HEK293 (cell line): ENCODE measurements around the gene STON2.

ENCODE experiments used
- EGR2 ChIP-seq: fragments of 450-650 bp; formaldehyde crosslinking; IDR thresholded peaks from 2 replicates; pipeline ENCODE4 v1.5.1; 2016; ENCODE audit warnings: low read depth, missing biosample characterization, missing genetic modification characterization
- MEIS1 ChIP-seq: sonication (generic); formaldehyde crosslinking; IDR thresholded peaks from 2 replicates; pipeline ENCODE4 v1.8.1; 2022; ENCODE audit warnings: missing genetic modification reagents, mild to moderate bottlenecking, borderline replicate concordance
- RBAK ChIP-seq: fragments of 450-650 bp; formaldehyde crosslinking; IDR thresholded peaks from 2 replicates; pipeline ENCODE4 v1.5.1; 2016; ENCODE audit warnings: missing biosample characterization, missing genetic modification characterization
- TCF7L2 ChIP-seq: IDR thresholded peaks from 2 replicates; pipeline ENCODE4 v1.6.1; 2011; ENCODE audit warnings: low read depth, mild to moderate bottlenecking, inconsistent platforms, low read length, moderate library complexity, borderline replicate concordance
- ZBTB11 ChIP-seq: fragments of 450-650 bp; formaldehyde crosslinking; conservative IDR thresholded peaks from 2 replicates; pipeline ENCODE4 v1.5.1; 2016; ENCODE audit warnings: low read depth, missing biosample characterization, missing genetic modification characterization
- ZNF10 ChIP-seq: fragments of 450-650 bp; formaldehyde crosslinking; IDR thresholded peaks from 2 replicates; pipeline ENCODE4 v1.5.1; 2017; ENCODE audit warnings: missing biosample characterization, missing genetic modification characterization
- ZNF302 ChIP-seq: fragments of 450-650 bp; formaldehyde crosslinking; IDR thresholded peaks from 2 replicates; pipeline ENCODE4 v1.5.1; 2016; ENCODE audit warnings: missing biosample characterization, missing genetic modification characterization, low read depth
- ZNF335 ChIP-seq: fragments of 450-650 bp; formaldehyde crosslinking; conservative IDR thresholded peaks from 2 replicates; pipeline ENCODE4 v1.5.1; 2016; ENCODE audit warnings: missing biosample characterization, missing genetic modification characterization
- ZNF404 ChIP-seq: fragments of 450-650 bp; formaldehyde crosslinking; IDR thresholded peaks from 2 replicates; pipeline ENCODE4 v1.5.1; 2017; ENCODE audit warnings: missing biosample characterization, missing genetic modification characterization
- ZNF416 ChIP-seq: fragments of 450-650 bp; formaldehyde crosslinking; IDR thresholded peaks from 2 replicates; pipeline ENCODE4 v1.5.1; 2016; ENCODE audit warnings: missing biosample characterization, missing genetic modification characterization
- TF ChIP-seq, protein P1 (sequence below): fragments of 450-650 bp; formaldehyde crosslinking; IDR thresholded peaks from 2 replicates; pipeline ENCODE4 v1.5.1; 2016; ENCODE audit warnings: missing biosample characterization, missing genetic modification characterization, low read depth
- TF ChIP-seq, protein P2 (sequence below): fragments of 450-650 bp; formaldehyde crosslinking; IDR thresholded peaks from 2 replicates; pipeline ENCODE4 v1.5.1; 2016; ENCODE audit warnings: missing biosample characterization, missing genetic modification characterization
- TF ChIP-seq, protein P3 (sequence below): fragments of 450-650 bp; IDR thresholded peaks from 2 replicates; pipeline ENCODE4 v1.5.1; 2018; ENCODE audit warnings: missing biosample characterization, missing genetic modification characterization
- TF ChIP-seq, protein P4 (sequence below): fragments of 450-650 bp; formaldehyde crosslinking; IDR thresholded peaks from 2 replicates; pipeline ENCODE4 v1.5.1; 2016; ENCODE audit warnings: missing biosample characterization, missing genetic modification characterization

DNA sequence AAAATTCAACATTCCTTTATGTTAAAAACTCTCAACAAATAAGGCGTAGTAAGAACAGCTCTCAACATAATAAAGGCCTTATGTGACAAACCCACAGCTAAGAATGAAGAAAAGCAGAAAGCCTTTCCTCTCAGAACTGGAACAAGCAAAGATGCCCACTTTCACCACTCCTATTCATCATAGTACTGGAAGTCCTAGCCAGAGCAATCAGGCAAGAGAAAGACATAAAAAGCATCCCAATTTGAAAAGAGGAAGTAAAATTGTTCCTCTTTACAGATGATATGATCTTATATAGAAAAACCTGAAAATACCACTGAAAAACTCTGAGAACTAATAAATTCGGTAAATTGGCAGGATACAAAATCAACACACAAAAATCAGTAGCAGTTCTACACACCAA is 52.1 kb downstream of the STON2 start:
- TF ChIP-seq ZNF302 = no peak
- TF ChIP-seq ZNF404 (tag by site-specific recombination) = no peak
- TF ChIP-seq, protein P1, sequence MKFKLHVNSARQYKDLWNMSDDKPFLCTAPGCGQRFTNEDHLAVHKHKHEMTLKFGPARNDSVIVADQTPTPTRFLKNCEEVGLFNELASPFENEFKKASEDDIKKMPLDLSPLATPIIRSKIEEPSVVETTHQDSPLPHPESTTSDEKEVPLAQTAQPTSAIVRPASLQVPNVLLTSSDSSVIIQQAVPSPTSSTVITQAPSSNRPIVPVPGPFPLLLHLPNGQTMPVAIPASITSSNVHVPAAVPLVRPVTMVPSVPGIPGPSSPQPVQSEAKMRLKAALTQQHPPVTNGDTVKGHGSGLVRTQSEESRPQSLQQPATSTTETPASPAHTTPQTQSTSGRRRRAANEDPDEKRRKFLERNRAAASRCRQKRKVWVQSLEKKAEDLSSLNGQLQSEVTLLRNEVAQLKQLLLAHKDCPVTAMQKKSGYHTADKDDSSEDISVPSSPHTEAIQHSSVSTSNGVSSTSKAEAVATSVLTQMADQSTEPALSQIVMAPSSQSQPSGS (tag by site-specific recombination) = no peak
- TF ChIP-seq, protein P2, sequence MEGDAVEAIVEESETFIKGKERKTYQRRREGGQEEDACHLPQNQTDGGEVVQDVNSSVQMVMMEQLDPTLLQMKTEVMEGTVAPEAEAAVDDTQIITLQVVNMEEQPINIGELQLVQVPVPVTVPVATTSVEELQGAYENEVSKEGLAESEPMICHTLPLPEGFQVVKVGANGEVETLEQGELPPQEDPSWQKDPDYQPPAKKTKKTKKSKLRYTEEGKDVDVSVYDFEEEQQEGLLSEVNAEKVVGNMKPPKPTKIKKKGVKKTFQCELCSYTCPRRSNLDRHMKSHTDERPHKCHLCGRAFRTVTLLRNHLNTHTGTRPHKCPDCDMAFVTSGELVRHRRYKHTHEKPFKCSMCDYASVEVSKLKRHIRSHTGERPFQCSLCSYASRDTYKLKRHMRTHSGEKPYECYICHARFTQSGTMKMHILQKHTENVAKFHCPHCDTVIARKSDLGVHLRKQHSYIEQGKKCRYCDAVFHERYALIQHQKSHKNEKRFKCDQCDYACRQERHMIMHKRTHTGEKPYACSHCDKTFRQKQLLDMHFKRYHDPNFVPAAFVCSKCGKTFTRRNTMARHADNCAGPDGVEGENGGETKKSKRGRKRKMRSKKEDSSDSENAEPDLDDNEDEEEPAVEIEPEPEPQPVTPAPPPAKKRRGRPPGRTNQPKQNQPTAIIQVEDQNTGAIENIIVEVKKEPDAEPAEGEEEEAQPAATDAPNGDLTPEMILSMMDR (tag by site-specific recombination) = no peak
- TF ChIP-seq RBAK (tag by site-specific recombination) = no peak
- TF ChIP-seq ZNF10 (tag by site-specific recombination) = no peak
- no peak for TF ChIP-seq EGR2 (tag by site-specific recombination)
- TF ChIP-seq ZBTB11 (tag by site-specific recombination) = no peak
- no peak for TF ChIP-seq TCF7L2
- TF ChIP-seq, protein P3, sequence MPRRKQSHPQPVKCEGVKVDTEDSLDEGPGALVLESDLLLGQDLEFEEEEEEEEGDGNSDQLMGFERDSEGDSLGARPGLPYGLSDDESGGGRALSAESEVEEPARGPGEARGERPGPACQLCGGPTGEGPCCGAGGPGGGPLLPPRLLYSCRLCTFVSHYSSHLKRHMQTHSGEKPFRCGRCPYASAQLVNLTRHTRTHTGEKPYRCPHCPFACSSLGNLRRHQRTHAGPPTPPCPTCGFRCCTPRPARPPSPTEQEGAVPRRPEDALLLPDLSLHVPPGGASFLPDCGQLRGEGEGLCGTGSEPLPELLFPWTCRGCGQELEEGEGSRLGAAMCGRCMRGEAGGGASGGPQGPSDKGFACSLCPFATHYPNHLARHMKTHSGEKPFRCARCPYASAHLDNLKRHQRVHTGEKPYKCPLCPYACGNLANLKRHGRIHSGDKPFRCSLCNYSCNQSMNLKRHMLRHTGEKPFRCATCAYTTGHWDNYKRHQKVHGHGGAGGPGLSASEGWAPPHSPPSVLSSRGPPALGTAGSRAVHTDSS (tag by site-specific recombination) = no peak
- TF ChIP-seq, protein P4, sequence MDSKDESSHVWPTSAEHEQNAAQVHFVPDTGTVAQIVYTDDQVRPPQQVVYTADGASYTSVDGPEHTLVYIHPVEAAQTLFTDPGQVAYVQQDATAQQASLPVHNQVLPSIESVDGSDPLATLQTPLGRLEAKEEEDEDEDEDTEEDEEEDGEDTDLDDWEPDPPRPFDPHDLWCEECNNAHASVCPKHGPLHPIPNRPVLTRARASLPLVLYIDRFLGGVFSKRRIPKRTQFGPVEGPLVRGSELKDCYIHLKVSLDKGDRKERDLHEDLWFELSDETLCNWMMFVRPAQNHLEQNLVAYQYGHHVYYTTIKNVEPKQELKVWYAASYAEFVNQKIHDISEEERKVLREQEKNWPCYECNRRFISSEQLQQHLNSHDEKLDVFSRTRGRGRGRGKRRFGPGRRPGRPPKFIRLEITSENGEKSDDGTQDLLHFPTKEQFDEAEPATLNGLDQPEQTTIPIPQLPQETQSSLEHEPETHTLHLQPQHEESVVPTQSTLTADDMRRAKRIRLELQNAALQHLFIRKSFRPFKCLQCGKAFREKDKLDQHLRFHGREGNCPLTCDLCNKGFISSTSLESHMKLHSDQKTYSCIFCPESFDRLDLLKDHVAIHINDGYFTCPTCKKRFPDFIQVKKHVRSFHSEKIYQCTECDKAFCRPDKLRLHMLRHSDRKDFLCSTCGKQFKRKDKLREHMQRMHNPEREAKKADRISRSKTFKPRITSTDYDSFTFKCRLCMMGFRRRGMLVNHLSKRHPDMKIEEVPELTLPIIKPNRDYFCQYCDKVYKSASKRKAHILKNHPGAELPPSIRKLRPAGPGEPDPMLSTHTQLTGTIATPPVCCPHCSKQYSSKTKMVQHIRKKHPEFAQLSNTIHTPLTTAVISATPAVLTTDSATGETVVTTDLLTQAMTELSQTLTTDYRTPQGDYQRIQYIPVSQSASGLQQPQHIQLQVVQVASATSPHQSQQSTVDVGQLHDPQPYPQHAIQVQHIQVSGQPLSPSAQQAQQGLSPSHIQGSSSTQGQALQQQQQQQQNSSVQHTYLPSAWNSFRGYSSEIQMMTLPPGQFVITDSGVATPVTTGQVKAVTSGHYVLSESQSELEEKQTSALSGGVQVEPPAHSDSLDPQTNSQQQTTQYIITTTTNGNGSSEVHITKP (tag by site-specific recombination) = no peak
- no peak for TF ChIP-seq ZNF416 (tag by site-specific recombination)
- TF ChIP-seq MEIS1 (CRISPR knock-in tag) = no peak
- no peak for TF ChIP-seq ZNF335 (tag by site-specific recombination)
